HEK293 (cell line): ENCODE data around the gene TENT4A.

Experiments
- CTCF ChIA-PET: fragments of 350-600 bp; formaldehyde crosslinking; extraction: SDS; loops from one replicate; lab custom pipeline; 2021; ENCODE audit warnings: antibody characterized with exemption; lab: Yijun Ruan, JAX
- POLR2A ChIA-PET: fragments of 300-600 bp; formaldehyde crosslinking; extraction: SDS; loops from one replicate; lab custom pipeline; 2020; ENCODE audit warnings: antibody characterized with exemption, inconsistent platforms; lab: Yijun Ruan, JAX
- H3K27ac ChIP-seq: fragments of 200-500 bp; sonication (Bioruptor generic); 2 replicates; pipeline ENCODE4 v1.5.1; 2014; ENCODE audit warnings: low read depth, low read length, control low read depth, inconsistent platforms; ENCODE audit errors: extremely low read depth
- H3K36me3 ChIP-seq, 2 experiments: fragments of 200-500 bp in 1 of 2; sonication (Bioruptor generic) in 1 of 2; 1 replicate in 1 of 2; 2 replicates in 1 of 2; pipeline ENCODE4 v1.5.1; 2014 to 2017; ENCODE audit warnings: inconsistent platforms in 2 of 2, low read length in 2 of 2; ENCODE audit not compliant: control insufficient read depth in 2 of 2, insufficient read depth in 1 of 2
- H3K4me1 ChIP-seq: fragments of 200-500 bp; sonication (Bioruptor generic); 2 replicates; pipeline ENCODE4 v1.5.1; 2014; ENCODE audit warnings: mild to moderate bottlenecking, low read length, inconsistent platforms; ENCODE audit not compliant: control insufficient read depth, insufficient read depth
- H3K4me3 ChIP-seq: 2 replicates; pipeline ENCODE4 v1.5.1; 2011; ENCODE audit warnings: low read depth, mild to moderate bottlenecking, control low read depth, low read length, moderate library complexity
- H3K9me3 ChIP-seq: fragments of 200-500 bp; sonication (Bioruptor generic); 2 replicates; pipeline ENCODE4 v1.5.1; 2014; ENCODE audit warnings: low read depth, low read length, inconsistent platforms; ENCODE audit not compliant: control insufficient read depth, insufficient read depth
- BCL11B ChIP-seq: fragments of 450-650 bp; formaldehyde crosslinking; IDR thresholded peaks from 2 replicates; pipeline ENCODE4 v1.5.1; 2016; ENCODE audit warnings: low read depth, missing biosample characterization, missing genetic modification characterization
- KLF1 ChIP-seq: fragments of 450-650 bp; formaldehyde crosslinking; IDR thresholded peaks from 2 replicates; pipeline ENCODE4 v1.5.1; 2016; ENCODE audit warnings: missing biosample characterization, missing genetic modification characterization
- KLF16 ChIP-seq: fragments of 450-650 bp; formaldehyde crosslinking; IDR thresholded peaks from 2 replicates; pipeline ENCODE4 v1.5.1; 2017; ENCODE audit warnings: missing biosample characterization, missing genetic modification characterization
- WT1 ChIP-seq: fragments of 450-650 bp; formaldehyde crosslinking; IDR thresholded peaks from 2 replicates; pipeline ENCODE4 v1.5.1; 2016; ENCODE audit warnings: missing biosample characterization, missing genetic modification characterization
- YY1 ChIP-seq: fragments of 450-650 bp; formaldehyde crosslinking; IDR thresholded peaks from 2 replicates; pipeline ENCODE4 v1.5.1; 2018; ENCODE audit warnings: missing biosample characterization, missing genetic modification characterization
- ZNF121 ChIP-seq: fragments of 450-650 bp; formaldehyde crosslinking; IDR thresholded peaks from 2 replicates; pipeline ENCODE4 v1.5.1; 2016; ENCODE audit warnings: missing biosample characterization, missing genetic modification characterization
- ZNF133 ChIP-seq: fragments of 450-650 bp; formaldehyde crosslinking; IDR thresholded peaks from 2 replicates; pipeline ENCODE4 v1.5.1; 2016; ENCODE audit warnings: missing biosample characterization, missing genetic modification characterization
- ZNF302 ChIP-seq: fragments of 450-650 bp; formaldehyde crosslinking; IDR thresholded peaks from 2 replicates; pipeline ENCODE4 v1.5.1; 2016; ENCODE audit warnings: missing biosample characterization, missing genetic modification characterization, low read depth
- ZNF341 ChIP-seq: fragments of 450-650 bp; formaldehyde crosslinking; IDR thresholded peaks from 2 replicates; pipeline ENCODE4; 2016; ENCODE audit warnings: low read depth, missing biosample characterization, missing genetic modification characterization
- ZNF521 ChIP-seq: fragments of 450-650 bp; formaldehyde crosslinking; IDR thresholded peaks from 2 replicates; pipeline ENCODE4 v1.5.1; 2017; ENCODE audit warnings: missing biosample characterization, mild to moderate bottlenecking, missing genetic modification characterization
- ZNF529 ChIP-seq: fragments of 450-650 bp; formaldehyde crosslinking; IDR thresholded peaks from 2 replicates; pipeline ENCODE4 v1.5.1; 2017; ENCODE audit warnings: missing genetic modification characterization, missing biosample characterization; ENCODE audit not compliant: insufficient replicate concordance
- ZNF544 ChIP-seq: fragments of 450-650 bp; formaldehyde crosslinking; IDR thresholded peaks from 2 replicates; pipeline ENCODE4 v1.5.0; 2017; ENCODE audit warnings: missing biosample characterization, missing genetic modification characterization
- ZNF548 ChIP-seq: fragments of 450-650 bp; formaldehyde crosslinking; IDR thresholded peaks from 2 replicates; pipeline ENCODE4 v1.5.1; 2016; ENCODE audit warnings: missing biosample characterization, missing genetic modification characterization
- ZNF560 ChIP-seq: fragments of 450-650 bp; formaldehyde crosslinking; IDR thresholded peaks from 2 replicates; pipeline ENCODE4 v1.5.1; 2017; ENCODE audit warnings: missing biosample characterization, missing genetic modification characterization, borderline replicate concordance
- ZNF571 ChIP-seq: fragments of 450-650 bp; formaldehyde crosslinking; IDR thresholded peaks from 2 replicates; pipeline ENCODE4 v1.5.0; 2017; ENCODE audit warnings: missing biosample characterization, missing genetic modification characterization
- ZNF629 ChIP-seq: fragments of 450-650 bp; formaldehyde crosslinking; IDR thresholded peaks from 2 replicates; pipeline ENCODE4 v1.5.1; 2017; ENCODE audit warnings: missing biosample characterization, missing genetic modification characterization
- ZNF664 ChIP-seq: fragments of 450-650 bp; formaldehyde crosslinking; IDR thresholded peaks from 2 replicates; pipeline ENCODE4 v1.5.1; 2016; ENCODE audit warnings: missing biosample characterization, missing genetic modification characterization
- ZNF707 ChIP-seq: fragments of 450-650 bp; formaldehyde crosslinking; IDR thresholded peaks from 2 replicates; pipeline ENCODE4 v1.5.1; 2016; ENCODE audit warnings: missing biosample characterization, missing genetic modification characterization
- ZSCAN16 ChIP-seq: fragments of 450-650 bp; formaldehyde crosslinking; IDR thresholded peaks from 2 replicates; pipeline ENCODE4 v1.5.1; 2016; ENCODE audit warnings: missing biosample characterization, missing genetic modification characterization
- ZSCAN23 ChIP-seq: fragments of 450-650 bp; formaldehyde crosslinking; IDR thresholded peaks from 2 replicates; pipeline ENCODE4 v1.5.1; 2016; ENCODE audit warnings: missing biosample characterization, missing genetic modification characterization
- TF ChIP-seq, protein P1 (sequence below): fragments of 450-650 bp; formaldehyde crosslinking; IDR thresholded peaks from 2 replicates; pipeline ENCODE4 v1.5.1; 2016; ENCODE audit warnings: missing biosample characterization, missing genetic modification characterization, borderline replicate concordance
- TF ChIP-seq, protein P2 (sequence below): fragments of 450-650 bp; formaldehyde crosslinking; IDR thresholded peaks from 2 replicates; pipeline ENCODE4 v1.5.1; 2016; ENCODE audit warnings: missing biosample characterization, missing genetic modification characterization
- TF ChIP-seq, protein P3 (sequence below): fragments of 450-650 bp; formaldehyde crosslinking; optimal IDR thresholded peaks from 2 replicates; pipeline ENCODE3; 2016; ENCODE audit warnings: missing biosample characterization, mild to moderate bottlenecking, missing genetic modification characterization
- TF ChIP-seq, protein P4 (sequence below): fragments of 450-650 bp; formaldehyde crosslinking; IDR thresholded peaks from 2 replicates; pipeline ENCODE4 v1.5.1; 2016; ENCODE audit warnings: missing biosample characterization, missing genetic modification characterization

The TENT4A gene

DNA sequence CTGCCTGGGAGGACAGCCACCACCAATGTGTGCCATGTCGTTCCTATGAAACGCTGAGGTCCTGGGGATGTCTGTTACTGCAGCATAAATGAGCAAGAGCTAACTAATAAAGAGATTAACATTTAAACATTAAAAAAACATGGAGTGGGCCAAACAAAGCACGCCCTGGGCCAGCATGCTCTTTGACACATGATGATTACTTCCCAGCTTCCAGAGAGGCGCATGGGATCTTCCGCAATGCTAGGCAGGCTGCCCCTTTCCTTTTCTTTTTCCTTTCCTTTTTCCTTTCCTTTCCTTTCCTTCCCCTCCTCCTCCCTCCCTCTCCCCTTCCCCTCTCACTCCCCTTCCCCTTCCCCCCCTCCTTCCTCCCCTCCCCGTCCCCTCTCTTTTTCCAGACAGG lies 10.6 kb upstream of the TENT4A start (continued):
- TF ChIP-seq, protein P1, sequence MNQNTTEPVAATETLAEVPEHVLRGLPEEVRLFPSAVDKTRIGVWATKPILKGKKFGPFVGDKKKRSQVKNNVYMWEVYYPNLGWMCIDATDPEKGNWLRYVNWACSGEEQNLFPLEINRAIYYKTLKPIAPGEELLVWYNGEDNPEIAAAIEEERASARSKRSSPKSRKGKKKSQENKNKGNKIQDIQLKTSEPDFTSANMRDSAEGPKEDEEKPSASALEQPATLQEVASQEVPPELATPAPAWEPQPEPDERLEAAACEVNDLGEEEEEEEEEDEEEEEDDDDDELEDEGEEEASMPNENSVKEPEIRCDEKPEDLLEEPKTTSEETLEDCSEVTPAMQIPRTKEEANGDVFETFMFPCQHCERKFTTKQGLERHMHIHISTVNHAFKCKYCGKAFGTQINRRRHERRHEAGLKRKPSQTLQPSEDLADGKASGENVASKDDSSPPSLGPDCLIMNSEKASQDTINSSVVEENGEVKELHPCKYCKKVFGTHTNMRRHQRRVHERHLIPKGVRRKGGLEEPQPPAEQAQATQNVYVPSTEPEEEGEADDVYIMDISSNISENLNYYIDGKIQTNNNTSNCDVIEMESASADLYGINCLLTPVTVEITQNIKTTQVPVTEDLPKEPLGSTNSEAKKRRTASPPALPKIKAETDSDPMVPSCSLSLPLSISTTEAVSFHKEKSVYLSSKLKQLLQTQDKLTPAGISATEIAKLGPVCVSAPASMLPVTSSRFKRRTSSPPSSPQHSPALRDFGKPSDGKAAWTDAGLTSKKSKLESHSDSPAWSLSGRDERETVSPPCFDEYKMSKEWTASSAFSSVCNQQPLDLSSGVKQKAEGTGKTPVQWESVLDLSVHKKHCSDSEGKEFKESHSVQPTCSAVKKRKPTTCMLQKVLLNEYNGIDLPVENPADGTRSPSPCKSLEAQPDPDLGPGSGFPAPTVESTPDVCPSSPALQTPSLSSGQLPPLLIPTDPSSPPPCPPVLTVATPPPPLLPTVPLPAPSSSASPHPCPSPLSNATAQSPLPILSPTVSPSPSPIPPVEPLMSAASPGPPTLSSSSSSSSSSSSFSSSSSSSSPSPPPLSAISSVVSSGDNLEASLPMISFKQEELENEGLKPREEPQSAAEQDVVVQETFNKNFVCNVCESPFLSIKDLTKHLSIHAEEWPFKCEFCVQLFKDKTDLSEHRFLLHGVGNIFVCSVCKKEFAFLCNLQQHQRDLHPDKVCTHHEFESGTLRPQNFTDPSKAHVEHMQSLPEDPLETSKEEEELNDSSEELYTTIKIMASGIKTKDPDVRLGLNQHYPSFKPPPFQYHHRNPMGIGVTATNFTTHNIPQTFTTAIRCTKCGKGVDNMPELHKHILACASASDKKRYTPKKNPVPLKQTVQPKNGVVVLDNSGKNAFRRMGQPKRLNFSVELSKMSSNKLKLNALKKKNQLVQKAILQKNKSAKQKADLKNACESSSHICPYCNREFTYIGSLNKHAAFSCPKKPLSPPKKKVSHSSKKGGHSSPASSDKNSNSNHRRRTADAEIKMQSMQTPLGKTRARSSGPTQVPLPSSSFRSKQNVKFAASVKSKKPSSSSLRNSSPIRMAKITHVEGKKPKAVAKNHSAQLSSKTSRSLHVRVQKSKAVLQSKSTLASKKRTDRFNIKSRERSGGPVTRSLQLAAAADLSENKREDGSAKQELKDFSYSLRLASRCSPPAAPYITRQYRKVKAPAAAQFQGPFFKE = no peak
- TF ChIP-seq ZNF560 (no peak), BCL11B (tag by site-specific recombination) (no peak), ZNF664 (tag by site-specific recombination) (no peak), KLF16 (tag by site-specific recombination) (no peak), ZNF707 (no peak), ZNF629 (tag by site-specific recombination) (no peak), ZSCAN23 (tag by site-specific recombination) (no peak), ZNF548 (tag by site-specific recombination) (no peak), ZNF529 (tag by site-specific recombination) (no peak)
- TF ChIP-seq, protein P2, sequence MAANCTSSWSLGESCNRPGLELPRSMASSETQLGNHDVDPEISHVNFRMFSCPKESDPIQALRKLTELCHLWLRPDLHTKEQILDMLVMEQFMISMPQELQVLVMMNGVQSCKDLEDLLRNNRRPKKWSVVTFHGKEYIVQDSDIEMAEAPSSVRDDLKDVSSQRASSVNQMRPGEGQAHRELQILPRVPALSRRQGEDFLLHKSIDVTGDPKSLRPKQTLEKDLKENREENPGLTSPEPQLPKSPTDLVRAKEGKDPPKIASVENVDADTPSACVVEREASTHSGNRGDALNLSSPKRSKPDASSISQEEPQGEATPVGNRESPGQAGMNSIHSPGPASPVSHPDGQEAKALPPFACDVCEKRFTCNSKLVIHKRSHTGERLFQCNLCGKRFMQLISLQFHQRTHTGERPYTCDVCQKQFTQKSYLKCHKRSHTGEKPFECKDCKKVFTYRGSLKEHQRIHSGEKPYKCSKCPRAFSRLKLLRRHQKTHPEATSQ (tag by site-specific recombination) = no peak

DNA sequence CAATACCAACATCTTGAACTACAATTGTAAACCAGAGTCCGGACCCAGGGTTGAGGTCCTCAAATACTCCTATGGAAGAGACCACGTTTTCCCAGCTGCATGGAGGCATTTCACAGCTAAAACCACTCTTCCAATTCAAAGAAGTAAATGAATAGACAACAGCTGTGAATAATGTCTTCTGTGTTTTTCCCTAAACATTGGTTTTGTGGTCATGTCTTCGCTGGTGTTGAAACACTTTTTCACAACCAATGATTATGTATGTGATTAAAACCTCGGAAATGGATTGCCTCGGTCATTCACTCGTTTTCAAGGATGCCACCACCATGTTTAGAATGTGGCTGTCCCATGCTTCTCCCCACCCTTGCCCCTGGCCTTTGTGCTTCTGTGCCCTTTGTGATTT lies 9.4 kb upstream of the TENT4A start:
- CTCF ChIA-PET = no interaction called here
- H3K36me3 ChIP-seq = no peaks in the 10 kb centered on the region
- H3K9me3 ChIP-seq = no peaks in the 10 kb centered on the region
- TF ChIP-seq ZNF341 (tag by site-specific recombination) = 0 out of 2 replicates have a peak, but pooled peaks have one; percentile 12
- no peak for TF ChIP-seq YY1 (tag by site-specific recombination)
- TF ChIP-seq ZNF302 (tag by site-specific recombination) = no peak
- TF ChIP-seq, all 188 proteins: peak for 1
- no peak overlapping the region for H3K4me3 ChIP-seq
- H3K27ac ChIP-seq = no peak overlapping the region
- POLR2A ChIA-PET = interaction anchor here (1.2 kb wide), 1 partner anchor 71 kb away, joined by 3 read pairs; the partner anchor contains the start of gene NSUN2
- peaks cover 4% of the 10 kb centered on the region; the same call in 1 of the 2 replicates for H3K4me1 ChIP-seq

DNA sequence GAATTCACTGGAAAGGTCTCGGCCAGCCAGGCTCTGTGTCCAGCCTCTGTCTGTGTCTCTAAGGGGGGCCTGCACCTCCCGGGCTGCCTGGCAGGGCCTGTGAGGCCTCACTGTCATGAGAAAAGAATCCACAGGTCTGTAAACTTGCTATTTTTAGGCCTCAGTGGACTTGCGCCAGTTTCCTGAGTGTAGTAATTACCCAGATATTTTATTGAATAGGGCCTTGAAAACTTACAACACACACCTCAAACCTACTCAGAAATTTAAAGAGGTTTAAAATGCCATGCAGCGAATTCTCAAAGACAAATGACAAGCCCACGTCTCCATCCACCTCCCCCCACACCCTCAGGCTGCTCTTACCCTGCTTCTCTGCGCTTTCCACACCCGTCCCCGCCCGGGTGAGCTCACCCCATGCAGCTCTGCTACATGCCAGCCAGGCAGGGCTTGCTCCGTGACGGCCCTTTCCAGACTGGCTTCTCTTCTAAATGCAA lies 8.8 kb upstream of the TENT4A start:
- H3K4me1 ChIP-seq = peaks cover under 1% of the 10 kb centered on the region; the same call in 1 of the 2 replicates
- no peak overlapping the region for H3K27ac ChIP-seq
- ChIA-PET CTCF (interaction anchor here (0.6 kb wide), 2 partner anchors 514 to 1111 kb away, joined by 3 read pairs; no protein-coding TSS in a partner anchor), POLR2A (interaction anchor here (1.0 to 1.2 kb wide), 2 partner anchors 9 to 72 kb away, joined by 3 read pairs; partner anchors contain the start of genes NSUN2 and TENT4A)
- no peaks in the 10 kb centered on the region for H3K36me3 ChIP-seq
- H3K4me3 ChIP-seq = no peak overlapping the region
- no peaks in the 10 kb centered on the region for H3K9me3 ChIP-seq
- TF ChIP-seq ZNF521 (tag by site-specific recombination) (no peak), ZNF121 (tag by site-specific recombination) (no peak), WT1 (tag by site-specific recombination) (no peak), ZSCAN16 (no peak), ZNF571 (tag by site-specific recombination) (no peak), ZNF544 (tag by site-specific recombination) (no peak), KLF1 (tag by site-specific recombination) (peak; percentile 98), ZNF133 (no peak)
- TF ChIP-seq, protein P3, sequence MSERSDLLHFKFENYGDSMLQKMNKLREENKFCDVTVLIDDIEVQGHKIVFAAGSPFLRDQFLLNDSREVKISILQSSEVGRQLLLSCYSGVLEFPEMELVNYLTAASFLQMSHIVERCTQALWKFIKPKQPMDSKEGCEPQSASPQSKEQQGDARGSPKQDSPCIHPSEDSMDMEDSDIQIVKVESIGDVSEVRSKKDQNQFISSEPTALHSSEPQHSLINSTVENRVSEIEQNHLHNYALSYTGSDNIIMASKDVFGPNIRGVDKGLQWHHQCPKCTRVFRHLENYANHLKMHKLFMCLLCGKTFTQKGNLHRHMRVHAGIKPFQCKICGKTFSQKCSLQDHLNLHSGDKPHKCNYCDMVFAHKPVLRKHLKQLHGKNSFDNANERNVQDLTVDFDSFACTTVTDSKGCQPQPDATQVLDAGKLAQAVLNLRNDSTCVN = no peak
- TF ChIP-seq, protein P4, sequence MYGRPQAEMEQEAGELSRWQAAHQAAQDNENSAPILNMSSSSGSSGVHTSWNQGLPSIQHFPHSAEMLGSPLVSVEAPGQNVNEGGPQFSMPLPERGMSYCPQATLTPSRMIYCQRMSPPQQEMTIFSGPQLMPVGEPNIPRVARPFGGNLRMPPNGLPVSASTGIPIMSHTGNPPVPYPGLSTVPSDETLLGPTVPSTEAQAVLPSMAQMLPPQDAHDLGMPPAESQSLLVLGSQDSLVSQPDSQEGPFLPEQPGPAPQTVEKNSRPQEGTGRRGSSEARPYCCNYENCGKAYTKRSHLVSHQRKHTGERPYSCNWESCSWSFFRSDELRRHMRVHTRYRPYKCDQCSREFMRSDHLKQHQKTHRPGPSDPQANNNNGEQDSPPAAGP (tag by site-specific recombination) = peak; percentile 81; the same call in 1 of the 2 replicates
